Effector memory CD4-positive, alpha-beta T cell (primary cell): ENCODE results near the gene OLFML2A.
"Not testable (repeated sequence)": the region's sequence is repeated elsewhere in the genome, so short reads cannot be mapped to it uniquely, and the experiment has no call there.

Experiments used
- DNase-seq, 3 donors: peaks; one replicate each; pipeline ENCODE4 v3.0.0-alpha.2; 2020
- H3K27ac ChIP-seq: 2 replicates; pipeline ENCODE4 v1.7.0; 2013; ENCODE audit warnings: mild to moderate bottlenecking, low read length, moderate library complexity; ENCODE audit not compliant: insufficient read depth, poor library complexity, severe bottlenecking
- H3K27me3 ChIP-seq: replicated peaks from 2 replicates; pipeline ENCODE4 v1.7.0; 2013; ENCODE audit warnings: mild to moderate bottlenecking, low read length; ENCODE audit not compliant: insufficient read depth, control insufficient read depth, poor library complexity, severe bottlenecking
- H3K36me3 ChIP-seq: 2 replicates; pipeline ENCODE4 v1.7.0; 2013; ENCODE audit warnings: mild to moderate bottlenecking, low read length, moderate library complexity; ENCODE audit not compliant: control insufficient read depth, insufficient read depth
- H3K4me1 ChIP-seq: 2 replicates; pipeline ENCODE4 v1.7.0; 2013; ENCODE audit warnings: low read length, mild to moderate bottlenecking; ENCODE audit not compliant: control insufficient read depth, insufficient read depth, poor library complexity, severe bottlenecking
- H3K4me3 ChIP-seq: 2 replicates; pipeline ENCODE4 v1.7.0; 2013; ENCODE audit warnings: low read length, low read depth, mild to moderate bottlenecking; ENCODE audit not compliant: insufficient read depth, poor library complexity, severe bottlenecking
- H3K9me3 ChIP-seq: 2 replicates; pipeline ENCODE4 v1.7.0; 2013; ENCODE audit warnings: mild to moderate bottlenecking, low read length, moderate library complexity; ENCODE audit not compliant: control insufficient read depth

OLFML2A gene

DNA sequence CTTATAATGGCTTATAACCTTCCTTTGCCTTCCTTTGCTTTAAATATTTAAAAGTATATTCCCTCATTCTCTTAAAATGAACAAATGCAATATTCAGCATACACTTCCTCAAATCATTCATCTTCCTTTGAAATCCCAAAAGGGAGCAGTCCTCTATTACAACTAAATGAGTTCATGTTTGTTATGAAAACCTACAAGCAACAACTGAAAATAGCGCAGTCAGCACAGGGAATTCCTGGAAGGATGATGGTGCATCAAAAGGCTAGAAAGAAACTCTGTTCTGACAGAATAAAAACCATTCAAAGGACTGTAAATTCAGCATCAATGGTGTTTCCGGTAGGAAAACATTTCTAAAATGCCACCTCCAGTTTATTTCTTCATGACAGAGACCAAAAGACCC lies 9.1 kb upstream of the OLFML2A start:
- H3K4me1 ChIP-seq: peaks cover 27% of the 10 kb centered on the region
- DNase-seq: no peak

GRCh38 chr9:124768334-124768733 lies 8.6 kb upstream of the OLFML2A start:
- H3K4me3 ChIP-seq: no peak overlapping the region
- no peaks in the 10 kb centered on the region for H3K36me3 ChIP-seq
- peaks cover 17% of the 10 kb centered on the region for H3K27me3 ChIP-seq
- no peak for DNase-seq
- H3K9me3 ChIP-seq: no peaks in the 10 kb centered on the region
- H3K4me1 ChIP-seq: peaks cover 27% of the 10 kb centered on the region
- no peak overlapping the region for H3K27ac ChIP-seq

More for the DNA sequence above, 9.1 kb upstream of the OLFML2A start:
- Histone ChIP-seq H3K27me3 (peaks cover 17% of the 10 kb centered on the region), H3K9me3 (no peaks in the 10 kb centered on the region), H3K36me3 (no peaks in the 10 kb centered on the region), H3K4me3 (no peak overlapping the region), H3K27ac (no peak overlapping the region)

- no peak overlapping the region for H3K4me3 ChIP-seq
- no peaks in the 10 kb centered on the region for H3K9me3 ChIP-seq
- H3K4me1 ChIP-seq: peaks cover 27% of the 10 kb centered on the region
- H3K27me3 ChIP-seq: peaks cover 21% of the 10 kb centered on the region
- H3K36me3 ChIP-seq: no peaks in the 10 kb centered on the region
- no peak for DNase-seq
- H3K27ac ChIP-seq: no peak overlapping the region
These were observed 8.0 kb upstream of the OLFML2A start for GRCh38 chr9:124768750-124769548.

- Histone ChIP-seq H3K36me3 (no peaks in the 10 kb centered on the region), H3K9me3 (no peaks in the 10 kb centered on the region), H3K4me1 (peaks cover 27% of the 10 kb centered on the region), H3K4me3 (peak overlapping the region; percentile 63), H3K27ac (no peak overlapping the region), H3K27me3 (peaks cover 21% of the 10 kb centered on the region)
- no peak for DNase-seq
These were observed 7.2 kb upstream of the OLFML2A start for GRCh38 chr9:124769549-124770358.

- DNase-seq: peak in 1 of 3 donors; percentile 14
- H3K27me3 ChIP-seq: peaks cover 26% of the 10 kb centered on the region
- no peak overlapping the region for H3K27ac ChIP-seq
- H3K4me1 ChIP-seq: peaks cover 27% of the 10 kb centered on the region
- H3K9me3 ChIP-seq: no peaks in the 10 kb centered on the region
- peak overlapping the region; percentile 63 for H3K4me3 ChIP-seq
- no peaks in the 10 kb centered on the region for H3K36me3 ChIP-seq
These were observed 6.4 kb upstream of the OLFML2A start for GRCh38 chr9:124770359-124771020.

DNA sequence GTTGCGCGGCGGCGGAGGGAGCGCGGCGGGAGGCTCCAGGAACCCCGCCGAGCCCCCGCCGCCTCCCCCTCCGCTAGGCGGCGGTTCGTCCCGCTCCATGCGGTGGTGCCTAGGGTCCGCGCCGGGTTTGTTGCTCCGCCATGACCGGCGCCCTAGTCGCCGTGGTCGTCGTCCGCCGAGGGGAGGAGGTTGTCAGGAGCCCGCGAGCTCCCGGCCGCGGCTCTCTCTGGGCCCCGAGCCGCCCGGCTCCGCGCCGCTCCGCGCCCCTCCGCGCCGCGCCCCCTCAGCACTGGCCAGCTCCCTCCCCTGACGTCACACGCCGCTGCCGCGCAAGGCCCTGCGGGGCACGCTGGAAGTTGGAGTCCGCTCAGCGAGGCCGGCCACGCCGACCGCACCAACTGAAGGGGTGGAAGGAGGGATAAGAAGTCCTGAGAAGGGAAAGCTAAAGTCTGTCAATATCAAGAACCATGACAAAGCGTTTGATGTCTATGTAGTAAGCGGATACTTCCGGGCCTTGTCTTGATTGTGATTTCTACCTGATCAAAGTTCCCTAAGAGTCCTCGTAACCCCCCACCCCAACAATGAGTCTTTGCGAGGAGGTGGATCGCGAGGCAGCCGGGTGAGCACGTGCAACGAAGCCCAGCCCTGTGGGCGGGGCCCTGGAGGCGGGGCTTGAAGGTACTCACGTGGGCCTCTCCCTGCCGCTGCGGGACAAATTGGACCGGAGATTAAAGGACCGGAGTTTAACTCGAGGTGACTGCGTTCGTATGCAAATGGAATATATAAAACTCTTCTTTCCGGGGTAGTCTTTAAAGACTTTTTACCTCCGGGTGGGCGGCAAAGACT lies 5.7 kb upstream of the OLFML2A start, which contains the start of gene NR6A1:
TSS of gene NR6A1 (minus strand) at position 291 of the 846 bp plus-strand sequence.
- Histone ChIP-seq H3K27me3 (peaks cover 32% of the 10 kb centered on the region), H3K4me3 (peak within 1 kb of the TSS; percentile 63), H3K36me3 (no peaks in the 10 kb centered on the region), H3K4me1 (peaks cover 27% of the 10 kb centered on the region), H3K27ac (no peak within 1 kb of the TSS), H3K9me3 (no peaks in the 10 kb centered on the region)
- DNase-seq: peak; percentile 85 to 92 (median 86)

DNA sequence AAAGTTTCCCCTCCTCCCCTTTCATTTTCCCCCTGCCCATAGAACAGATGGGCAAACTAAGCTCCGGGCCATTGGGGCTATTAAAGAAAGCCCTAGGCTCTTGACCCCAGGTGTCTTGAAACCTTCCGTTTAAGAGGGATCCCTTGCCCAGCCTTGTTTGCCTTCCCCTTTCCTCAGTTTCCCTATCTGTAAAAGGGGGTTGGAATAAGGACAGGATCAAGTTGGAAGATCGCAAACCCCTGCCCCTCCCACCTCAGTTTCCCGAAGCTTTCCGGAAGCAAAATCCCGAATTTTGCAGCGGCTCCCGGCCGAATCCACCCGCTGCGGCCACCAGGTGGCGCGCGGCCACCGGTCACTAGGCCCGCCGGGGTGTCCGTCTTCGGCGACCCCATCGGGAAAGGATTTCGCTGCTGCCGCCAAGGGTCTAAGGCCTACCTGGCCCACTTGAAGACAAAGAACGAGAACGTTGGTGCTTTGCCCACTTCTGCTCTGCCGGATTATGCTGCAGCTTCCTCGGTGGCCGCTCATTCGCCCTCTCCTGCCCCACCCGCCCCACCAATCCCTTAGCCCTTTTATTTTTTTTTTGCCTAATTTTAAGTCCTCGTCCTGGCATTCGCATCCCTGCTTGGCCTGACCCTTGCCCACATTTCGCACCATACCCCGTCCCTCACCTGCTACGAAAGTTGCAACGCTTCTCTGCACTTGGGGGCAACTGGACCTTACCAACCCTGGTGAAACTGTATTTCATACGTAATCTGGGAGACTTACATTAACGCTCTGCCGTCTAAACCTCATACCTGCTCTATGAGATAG lies 4.9 kb upstream of the OLFML2A start:
- Histone ChIP-seq H3K4me3 (peak overlapping the region; percentile 63), H3K27ac (no peak overlapping the region), H3K27me3 (peaks cover 39% of the 10 kb centered on the region), H3K9me3 (no peaks in the 10 kb centered on the region), H3K4me1 (peaks cover 30% of the 10 kb centered on the region), H3K36me3 (no peaks in the 10 kb centered on the region)
- DNase-seq: no peak

- not testable (repeated sequence) for H3K4me3 ChIP-seq, H3K9me3 ChIP-seq, DNase-seq, H3K36me3 ChIP-seq, H3K27ac ChIP-seq
- Histone ChIP-seq H3K27me3 (peaks cover 45% of the 10 kb centered on the region), H3K4me1 (peaks cover 30% of the 10 kb centered on the region)
These were observed 4.1 kb upstream of the OLFML2A start for GRCh38 chr9:124772877-124773276.
